Liver (tissue), 9 donors: ENCODE data around the gene PTGIS. TPM values are rescaled to one million over a fixed set of nuclear protein-coding genes. Genes with fewer than 3 reads are reported as not detected.
"Not testable (repeated sequence)": the region's sequence is repeated elsewhere in the genome, so short reads cannot be mapped to it uniquely, and the experiment has no call there.

Experiments used
- DNase-seq: peaks from one replicate; pipeline ENCODE4 v3.0.0-alpha.2; 2017; ENCODE audit warnings: low spot score
- H3K27ac ChIP-seq, 2 donors: one replicate each; pipeline ENCODE4 v1.7.0; 2013; ENCODE audit warnings: inconsistent platforms in 2 of 2, low read length in 2 of 2, control low read depth in 1 of 2, low read depth in 1 of 2, mild to moderate bottlenecking in 1 of 2
- H3K27me3 ChIP-seq, 4 donors: one replicate each; pipeline versions ENCODE4 v1.6.1 to v1.7.0; 2013; ENCODE audit warnings: low read length in 3 of 4, inconsistent platforms in 1 of 4, mild to moderate bottlenecking in 1 of 4, moderate library complexity in 1 of 4; ENCODE audit not compliant: control insufficient read depth in 4 of 4, insufficient read depth in 4 of 4
- H3K36me3 ChIP-seq, 4 donors: one replicate each; pipeline versions ENCODE4 v1.6.1 to v1.7.0; 2013; ENCODE audit warnings: low read length in 3 of 4, mild to moderate bottlenecking in 3 of 4, low read depth in 1 of 4, moderate library complexity in 1 of 4; ENCODE audit not compliant: control insufficient read depth in 4 of 4, insufficient read depth in 3 of 4
- H3K4me1 ChIP-seq, 4 donors: one replicate each; pipeline versions ENCODE4 v1.6.1 to v1.7.0; 2013; ENCODE audit warnings: low read length in 3 of 4, mild to moderate bottlenecking in 3 of 4, moderate library complexity in 1 of 4; ENCODE audit not compliant: control insufficient read depth in 4 of 4, insufficient read depth in 4 of 4
- H3K4me3 ChIP-seq, 3 donors: one replicate each; pipeline versions ENCODE4 v1.6.1 to v1.7.0; 2013; ENCODE audit warnings: low read length in 3 of 3, control low read depth in 1 of 3, low read depth in 1 of 3, mild to moderate bottlenecking in 1 of 3
- H3K9ac ChIP-seq, 2 donors: one replicate each; pipeline ENCODE4 v1.7.0; 2013; ENCODE audit warnings: low read length in 2 of 2, mild to moderate bottlenecking in 2 of 2, moderate library complexity in 2 of 2, control low read depth in 1 of 2, low read depth in 1 of 2
- H3K9me3 ChIP-seq, 4 donors: one replicate each; pipeline versions ENCODE4 v1.6.1 to v1.7.0; 2013; ENCODE audit warnings: low read length in 3 of 4; ENCODE audit not compliant: control insufficient read depth in 4 of 4
- ATF3 ChIP-seq: IDR thresholded peaks from 2 replicates; pipeline ENCODE4 v1.6.1; 2016; ENCODE audit warnings: antibody characterized with exemption
- CTCF ChIP-seq: fragments of 150-350 bp; IDR thresholded peaks from 2 replicates; pipeline ENCODE4 v1.5.1; 2017; ENCODE audit warnings: improper control_type of control experiment, low read depth, low read length; ENCODE audit not compliant: missing input control
- EGR1 ChIP-seq, 2 donors: IDR thresholded peaks; 2 replicates each; pipeline ENCODE4 v1.6.1; 2016 to 2018; ENCODE audit warnings: antibody characterized with exemption in 2 of 2, low read depth in 2 of 2
- FOXA1 ChIP-seq: IDR thresholded peaks from 2 replicates; pipeline ENCODE4 v1.6.1; 2016; ENCODE audit warnings: antibody characterized with exemption
- FOXA2 ChIP-seq: IDR thresholded peaks from 2 replicates; pipeline ENCODE4 v1.6.1; 2016; ENCODE audit warnings: antibody characterized with exemption
- HNF4A ChIP-seq, 2 donors: conservative IDR thresholded peaks; 2 replicates each; pipeline ENCODE4 v1.6.1; 2016; ENCODE audit warnings: antibody characterized with exemption in 2 of 2, mild to moderate bottlenecking in 2 of 2
- HNF4G ChIP-seq: IDR thresholded peaks from 2 replicates; pipeline ENCODE4 v1.6.1; 2016; ENCODE audit warnings: antibody characterized with exemption
- JUND ChIP-seq, 2 donors: IDR thresholded peaks; 2 replicates each; pipeline ENCODE4 v1.6.1; 2016; ENCODE audit warnings: antibody characterized with exemption in 2 of 2
- NR2F2 ChIP-seq: IDR thresholded peaks from 2 replicates; pipeline ENCODE4 v1.6.1; 2016; ENCODE audit warnings: antibody characterized with exemption
- RAD21 ChIP-seq, 2 donors: IDR thresholded peaks; 2 replicates each; pipeline ENCODE4 v1.6.1; 2016; ENCODE audit warnings: antibody characterized with exemption in 2 of 2, mild to moderate bottlenecking in 2 of 2
- RXRA ChIP-seq, 2 donors: IDR thresholded peaks; 2 replicates each; pipeline ENCODE4 v1.6.1; 2017 to 2018; ENCODE audit warnings: antibody characterized with exemption in 2 of 2, mild to moderate bottlenecking in 1 of 2
- SP1 ChIP-seq: IDR thresholded peaks from 2 replicates; pipeline ENCODE4 v1.6.1; 2018; ENCODE audit warnings: antibody characterized with exemption, mild to moderate bottlenecking
- TAF1 ChIP-seq: conservative IDR thresholded peaks from 2 replicates; pipeline ENCODE4 v1.6.1; 2016; ENCODE audit warnings: antibody characterized with exemption, mild to moderate bottlenecking
- YY1 ChIP-seq: IDR thresholded peaks from 2 replicates; pipeline ENCODE4 v1.6.1; 2016; ENCODE audit warnings: antibody characterized with exemption, mild to moderate bottlenecking
- ZBTB33 ChIP-seq: IDR thresholded peaks from 2 replicates; pipeline ENCODE4 v1.6.1; 2016; ENCODE audit warnings: antibody characterized with exemption
- WGBS: extraction: QIAGEN DNeasy Blood & Tissue Kit; methylation state at CpG from one replicate; pipeline ENCODE4 v1.1.7; 2013; 5-methylcytosine and 5-hydroxymethylcytosine counted together
- polyA plus RNA-seq, 2 donors: library from polyadenylated mRNA; stranded (reverse) in 1 of 2; unstranded in 1 of 2; fragments of 200-250 nt in 1 of 2; fragments of >200 nt in 1 of 2; fragmentation: Nextera tagmentation in 1 of 2; extraction: Ambion mirVana in 1 of 2; gene quantifications; one replicate each; pipeline versions ENCODE4 v1.2.1 to v1.2.3, GENCODE V29; 2013 to 2015
- total RNA-seq, 2 donors: library from RNA; depleted of rRNA; stranded (reverse); fragments of >200 nt; gene quantifications; one replicate each; pipeline ENCODE4 v1.2.3, GENCODE V29; 2014
- donor health status: healthy.
- donor health status: healthy.
- donor health status: healthy.
- donor health status: healthy.
- donor health status: healthy.

PTGIS gene
- total and polyA plus RNA-seq, 4 donors: 2.2 to 6.3 (median 3.8) TPM

- H3K36me3 ChIP-seq: no peaks in the 10 kb centered on the region
- no peaks in the 10 kb centered on the region for H3K27me3 ChIP-seq
- DNase-seq: no peak
- H3K9ac ChIP-seq: no peak overlapping the region
- no peaks in the 10 kb centered on the region for H3K9me3 ChIP-seq
- WGBS: 72% methylated on average over 13 of the region's 13 CpGs
- peak overlapping the region; percentile 16 to 56 for H3K27ac ChIP-seq
- TF ChIP-seq EGR1 (IDR thresholded peaks at IDR 0.05; ENCODE audit: low read depth in 2 of 2) (no peak), FOXA2 (no peak), RXRA (IDR thresholded peaks at IDR 0.05) (peak; percentile 41 to 72), ATF3 (no peak), NR2F2 (no peak), TAF1 (no peak), HNF4G (no peak), ZBTB33 (no peak), RAD21 (IDR thresholded peaks at IDR 0.05) (no peak), HNF4A (conservative IDR thresholded peaks at IDR 0.05) (peak; percentile 71 to 72), YY1 (peak; percentile 12), SP1 (peak; percentile 48), CTCF (no peak), FOXA1 (no peak), JUND (IDR thresholded peaks at IDR 0.05) (no peak)
- H3K4me1 ChIP-seq: peaks cover 6 to 26% (median 18%) of the 10 kb centered on the region in 4 donors
- no peak overlapping the region for H3K4me3 ChIP-seq
These were observed 46.6 kb upstream of the PTGIS start for GRCh38 chr20:49614338-49615050.

- Histone ChIP-seq H3K27me3 (no peaks in the 10 kb centered on the region), H3K36me3 (no peaks in the 10 kb centered on the region), H3K9me3 (no peaks in the 10 kb centered on the region), H3K9ac (no peak overlapping the region), H3K4me1 (peaks cover 6 to 30% (median 23%) of the 10 kb centered on the region in 4 donors), H3K27ac (no peak overlapping the region), H3K4me3 (no peak overlapping the region)
- TF ChIP-seq ATF3: no peak
- no peak for TF ChIP-seq FOXA2
- 82% methylated on average over 6 of the region's 6 CpGs for WGBS
- no peak for DNase-seq
These were observed 44.3 kb upstream of the PTGIS start for GRCh38 chr20:49612127-49612738.

- DNase-seq, H3K27me3 ChIP-seq, H3K36me3 ChIP-seq, H3K9me3 ChIP-seq, H3K27ac ChIP-seq, H3K4me3 ChIP-seq, H3K9ac ChIP-seq: not testable (repeated sequence)
- 72% methylated on average over 6 of the region's 6 CpGs for WGBS
- H3K4me1 ChIP-seq: peaks cover 6 to 30% (median 23%) of the 10 kb centered on the region in 4 donors
These were observed 43.7 kb upstream of the PTGIS start for GRCh38 chr20:49611539-49612126.
